GM10248 (cell line): ENCODE results near the gene RELT.

ENCODE experiments used
- CTCF ChIA-PET: fragments of 300-600 bp; sonication (Branson Sonifier 250); formaldehyde crosslinking; extraction: SDS; loops from one replicate; lab custom pipeline; 2021; ENCODE audit warnings: antibody characterized with exemption; lab: Yijun Ruan, JAX
- POLR2A ChIA-PET: fragments of 350-650 bp; sonication (Branson Sonifier 250); formaldehyde crosslinking; extraction: SDS; loops from one replicate; lab custom pipeline; 2020; ENCODE audit warnings: antibody characterized with exemption; lab: Yijun Ruan, JAX
- DNase-seq: peaks from one replicate; pipeline ENCODE4 v3.0.0; 2012; ENCODE audit errors: extremely low spot score
- CTCF ChIP-seq: IDR thresholded peaks from 2 replicates; pipeline ENCODE4 v1.5.1; 2012; ENCODE audit warnings: mild to moderate bottlenecking, low read depth; ENCODE audit errors: extremely low read depth, missing control alignments, control extremely low read depth

RELT gene

GRCh38 chr11:73333173-73333572, 43.0 kb upstream of the RELT start:
- ChIA-PET CTCF (interaction anchor here (1.4 to 10.6 kb wide), 6 partner anchors 10 to 328 kb away, joined by 3 to 605 read pairs (median 73); partner anchors contain the start of gene ARHGEF17), POLR2A (no interaction called here)
- TF ChIP-seq CTCF = no peak
- no peak for DNase-seq

GRCh38 chr11:73333640-73334383, 42.4 kb upstream of the RELT start:
- CTCF ChIA-PET = interaction anchor here (1.4 to 10.6 kb wide), 10 partner anchors 11 to 503 kb away, joined by 3 to 605 read pairs (median 19); partner anchors contain the start of gene ARHGEF17
- POLR2A ChIA-PET = interaction anchor here (1.0 kb wide), 1 partner anchor 20 kb away, joined by 3 read pairs; no protein-coding TSS in a partner anchor
- no peak for TF ChIP-seq CTCF
- DNase-seq = no peak

- CTCF ChIA-PET = interaction anchor here (0.8 to 10.6 kb wide), 35 partner anchors 10 to 609 kb away, joined by 3 to 605 read pairs (median 6); partner anchors contain the start of genes ARHGEF17 and STARD10
- DNase-seq = peak; percentile 67
- peak; percentile 34 for TF ChIP-seq CTCF
- POLR2A ChIA-PET = interaction anchor here (1.0 to 1.2 kb wide), 2 partner anchors 21 to 27 kb away, joined by 3 to 11 read pairs; no protein-coding TSS in a partner anchor
These were observed 41.6 kb upstream of the RELT start for GRCh38 chr11:73334384-73335203.

GRCh38 chr11:73335204-73335923, 40.8 kb upstream of the RELT start:
- TF ChIP-seq CTCF = peak; percentile 99
- POLR2A ChIA-PET = interaction anchor here (1.2 kb wide), 1 partner anchor 28 kb away, joined by 11 read pairs; no protein-coding TSS in a partner anchor
- peak; percentile 84 for DNase-seq
- CTCF ChIA-PET = interaction anchor here (0.8 to 10.6 kb wide), 43 partner anchors 10 to 610 kb away, joined by 3 to 605 read pairs (median 5); partner anchors contain the start of genes ARHGEF17 and STARD10

GRCh38 chr11:73337846-73338245, 38.4 kb upstream of the RELT start:
- ChIA-PET CTCF (interaction anchor here (0.6 to 10.6 kb wide), 8 partner anchors 14 to 611 kb away, joined by 3 to 605 read pairs (median 30); partner anchors contain the start of gene ARHGEF17), POLR2A (no interaction called here)
- TF ChIP-seq CTCF = no peak
- DNase-seq = no peak
